Left lobe of liver (tissue), 2 donors: ENCODE measurements around the gene SPIB. TPM values are rescaled to one million over a fixed set of nuclear protein-coding genes. Genes with fewer than 3 reads are reported as not detected.

Experiments
- ATAC-seq: fragments of 200-7000 bp; cut with Tn5 transposase; one replicate; pipeline ENCODE4 v1.9.1; 2020; ENCODE audit warnings: mild to moderate bottlenecking, moderate library complexity
- DNase-seq: peaks from one replicate; pipeline ENCODE4 v3.0.0-alpha.2; 2020; ENCODE audit warnings: low spot score
- total RNA-seq: library from RNA; stranded (reverse); gene quantifications from one replicate; pipeline ENCODE4 v1.2.1, GENCODE V29; 2021
- donor health status: DM: no; HTN: no; CAD: no; lungs with moderate emphysema.
- donor health status: DM: no; HTN: yes; CAD: no.

SPIB gene
- total RNA-seq: not detected

DNA sequence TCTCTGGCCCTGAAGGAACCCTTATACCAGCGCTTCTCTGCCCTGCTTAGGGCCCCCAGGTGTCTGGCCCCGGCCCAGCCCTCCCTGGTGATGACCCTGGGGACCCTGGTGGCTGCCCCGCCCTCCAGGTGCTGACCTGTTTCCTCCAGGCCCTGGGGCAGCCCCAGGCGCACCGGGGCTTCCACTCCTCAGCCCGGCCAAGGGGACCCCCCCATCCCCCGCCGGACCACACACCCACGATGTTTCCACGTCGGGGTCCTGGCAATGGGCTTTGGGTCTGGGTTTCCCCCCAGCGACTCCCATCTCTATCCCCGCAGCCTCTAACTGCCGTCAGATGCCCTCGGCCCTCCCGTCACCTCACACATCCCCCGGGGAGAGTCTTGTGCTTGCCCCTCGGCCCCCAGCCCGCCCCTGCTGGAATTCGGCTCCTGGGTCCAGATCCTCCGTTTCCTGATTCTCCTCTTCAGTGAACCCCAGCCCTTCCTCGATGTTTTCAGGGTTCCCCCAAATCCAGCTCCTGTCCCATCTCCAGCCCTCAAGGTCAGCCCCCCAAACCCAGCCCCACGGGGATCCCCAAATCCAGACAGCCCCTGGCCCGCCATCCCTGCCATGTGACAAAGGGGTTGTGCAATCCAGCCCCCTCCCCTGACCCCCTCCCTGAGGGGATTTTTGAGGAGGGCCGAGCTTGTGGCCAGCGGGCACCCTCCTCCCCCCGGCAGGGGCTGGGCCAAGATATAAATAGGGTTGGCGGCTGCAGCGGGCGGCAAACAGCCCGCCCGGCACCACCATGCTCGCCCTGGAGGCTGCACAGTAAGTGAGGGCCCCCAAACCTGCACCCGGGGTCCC lies at the start of gene SPIB:
Gene SPIB (plus strand): TSS at position 763 of the 846 bp plus-strand sequence. CDS start 25 bp downstream, at position 788.
- DNase-seq: no peak

GRCh38 chr19:50371914-50372475 lies 46.7 kb upstream of the SPIB start:
- no peak for DNase-seq
- no peak for ATAC-seq

More for the DNA sequence above, at the start of gene SPIB:
- ATAC-seq: no peak

DNA sequence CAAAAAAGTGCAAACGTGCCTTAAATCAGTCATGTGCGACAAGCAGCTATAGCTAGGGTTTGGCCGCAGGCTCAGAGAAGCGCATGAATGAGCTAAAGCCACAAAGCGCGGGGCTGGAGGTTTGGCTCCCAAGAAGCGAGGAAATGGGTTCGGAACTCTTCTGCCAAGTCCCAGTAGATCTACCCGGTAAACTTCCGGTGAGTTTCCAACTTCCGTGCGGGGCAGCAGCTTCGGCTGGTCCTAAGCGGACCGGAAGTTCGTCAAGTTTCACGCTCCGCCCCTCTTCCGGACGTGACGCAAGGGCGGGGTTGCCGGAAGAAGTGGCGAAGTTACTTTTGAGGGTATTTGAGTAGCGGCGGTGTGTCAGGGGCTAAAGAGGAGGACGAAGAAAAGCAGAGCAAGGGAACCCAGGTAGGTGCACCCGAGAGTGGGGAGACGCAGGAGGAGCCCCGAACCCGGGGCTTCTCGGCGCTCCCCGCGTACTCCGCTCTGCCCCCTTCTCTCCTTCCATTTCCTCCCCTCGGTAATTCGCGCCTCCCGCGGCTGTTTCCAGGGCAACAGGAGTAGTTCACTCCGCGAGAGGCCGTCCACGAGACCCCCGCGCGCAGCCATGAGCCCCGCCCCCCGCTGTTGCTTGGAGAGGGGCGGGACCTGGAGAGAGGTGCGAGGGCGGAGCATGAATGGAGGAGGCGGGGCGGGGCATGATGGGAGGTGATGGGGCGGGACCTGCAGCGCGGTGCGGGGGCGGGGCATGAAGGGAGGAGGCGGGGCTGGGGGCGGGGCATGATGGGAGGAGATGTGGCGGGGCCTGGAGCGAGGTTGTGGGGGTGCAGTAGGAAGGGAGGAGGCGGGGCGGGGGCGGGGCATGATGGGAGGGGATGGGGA lies 42.3 kb upstream of the SPIB start, which contains the start of gene NR1H2:
Gene NR1H2 (plus strand): TSS at position 292 of the 885 bp plus-strand sequence. CDS start 1,149 bp downstream, outside the sequence.
- DNase-seq: peak; percentile 96
- ATAC-seq: peak; percentile 93

- peak; percentile 7 for ATAC-seq
- DNase-seq: no peak
Observed at GRCh38 chr19:50377051-50377461, 41.7 kb upstream of the SPIB start.

DNA sequence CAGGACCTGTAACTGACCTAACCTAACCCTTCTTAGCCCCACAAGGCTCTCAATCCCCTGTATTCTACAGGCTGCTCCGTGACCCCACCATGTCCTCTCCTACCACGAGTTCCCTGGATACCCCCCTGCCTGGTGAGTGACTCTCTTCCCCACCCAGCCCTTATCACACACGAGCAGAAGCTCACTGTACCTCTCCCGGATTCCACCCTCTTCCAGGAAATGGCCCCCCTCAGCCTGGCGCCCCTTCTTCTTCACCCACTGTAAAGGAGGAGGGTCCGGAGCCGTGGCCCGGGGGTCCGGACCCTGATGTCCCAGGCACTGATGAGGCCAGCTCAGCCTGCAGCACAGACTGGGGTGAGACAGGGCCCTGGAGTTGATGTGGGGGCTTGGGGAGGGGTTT lies 41.2 kb upstream of the SPIB start:
- ATAC-seq (no peak), DNase-seq (no peak)

- ATAC-seq (no peak), DNase-seq (no peak)
Observed at GRCh38 chr19:50378169-50378862, 40.4 kb upstream of the SPIB start.

DNA sequence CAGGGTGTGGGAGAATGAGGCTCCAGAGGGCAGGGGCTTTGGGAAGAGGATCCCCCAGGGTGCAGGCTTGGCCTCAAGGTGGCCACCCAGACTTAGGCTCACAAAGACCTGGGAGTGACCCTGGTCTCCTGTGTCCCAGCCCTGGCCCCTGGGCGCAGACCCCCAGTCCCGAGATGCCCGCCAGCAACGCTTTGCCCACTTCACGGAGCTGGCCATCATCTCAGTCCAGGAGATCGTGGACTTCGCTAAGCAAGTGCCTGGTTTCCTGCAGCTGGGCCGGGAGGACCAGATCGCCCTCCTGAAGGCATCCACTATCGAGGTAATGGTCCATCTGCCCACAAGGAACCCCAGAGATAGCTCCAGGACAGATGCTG lies 39.9 kb upstream of the SPIB start:
- DNase-seq (no peak), ATAC-seq (no peak)

DNA sequence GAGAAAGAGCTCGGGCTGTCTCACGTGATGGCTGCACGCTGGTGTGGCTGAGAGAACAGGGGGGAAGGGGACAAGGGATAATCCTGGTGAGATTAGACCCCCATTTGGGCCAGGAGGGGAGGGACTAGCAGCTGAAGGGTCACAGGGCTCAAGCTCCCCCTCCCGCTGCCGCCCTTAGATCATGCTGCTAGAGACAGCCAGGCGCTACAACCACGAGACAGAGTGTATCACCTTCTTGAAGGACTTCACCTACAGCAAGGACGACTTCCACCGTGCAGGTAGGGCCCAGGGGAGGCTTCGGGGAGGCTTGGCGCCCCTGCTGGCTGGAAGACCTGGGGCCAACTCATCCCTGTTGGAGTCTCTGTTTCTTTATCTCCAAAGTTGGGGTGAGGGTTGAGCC lies 39.1 kb upstream of the SPIB start:
- no peak for ATAC-seq

DNA sequence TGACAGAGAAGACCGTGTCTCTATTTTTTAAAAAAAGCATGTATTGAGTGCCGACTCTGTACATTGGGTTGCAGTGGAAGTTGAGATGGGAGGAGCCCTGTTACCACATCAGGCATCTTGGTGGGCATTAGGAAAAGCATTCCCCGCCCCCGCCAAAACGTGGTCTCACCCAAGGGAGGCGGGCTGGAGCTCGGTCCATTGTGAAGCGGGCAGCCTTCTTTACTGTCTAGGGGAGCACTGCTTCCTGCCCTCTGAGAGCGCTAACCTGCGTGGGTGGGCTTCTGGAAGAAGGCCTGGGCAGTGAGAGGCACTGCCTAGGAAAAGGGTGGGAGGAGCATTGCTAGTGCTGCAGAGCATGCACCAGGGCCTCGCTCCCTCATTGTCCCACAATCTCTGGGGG lies 38.6 kb upstream of the SPIB start:
- ATAC-seq (no peak), DNase-seq (no peak)

More for the DNA sequence above, 39.1 kb upstream of the SPIB start:
- DNase-seq: no peak

- DNase-seq: no peak
- no peak for ATAC-seq
Observed at GRCh38 chr19:50380751-50381151, 38.0 kb upstream of the SPIB start.

DNA sequence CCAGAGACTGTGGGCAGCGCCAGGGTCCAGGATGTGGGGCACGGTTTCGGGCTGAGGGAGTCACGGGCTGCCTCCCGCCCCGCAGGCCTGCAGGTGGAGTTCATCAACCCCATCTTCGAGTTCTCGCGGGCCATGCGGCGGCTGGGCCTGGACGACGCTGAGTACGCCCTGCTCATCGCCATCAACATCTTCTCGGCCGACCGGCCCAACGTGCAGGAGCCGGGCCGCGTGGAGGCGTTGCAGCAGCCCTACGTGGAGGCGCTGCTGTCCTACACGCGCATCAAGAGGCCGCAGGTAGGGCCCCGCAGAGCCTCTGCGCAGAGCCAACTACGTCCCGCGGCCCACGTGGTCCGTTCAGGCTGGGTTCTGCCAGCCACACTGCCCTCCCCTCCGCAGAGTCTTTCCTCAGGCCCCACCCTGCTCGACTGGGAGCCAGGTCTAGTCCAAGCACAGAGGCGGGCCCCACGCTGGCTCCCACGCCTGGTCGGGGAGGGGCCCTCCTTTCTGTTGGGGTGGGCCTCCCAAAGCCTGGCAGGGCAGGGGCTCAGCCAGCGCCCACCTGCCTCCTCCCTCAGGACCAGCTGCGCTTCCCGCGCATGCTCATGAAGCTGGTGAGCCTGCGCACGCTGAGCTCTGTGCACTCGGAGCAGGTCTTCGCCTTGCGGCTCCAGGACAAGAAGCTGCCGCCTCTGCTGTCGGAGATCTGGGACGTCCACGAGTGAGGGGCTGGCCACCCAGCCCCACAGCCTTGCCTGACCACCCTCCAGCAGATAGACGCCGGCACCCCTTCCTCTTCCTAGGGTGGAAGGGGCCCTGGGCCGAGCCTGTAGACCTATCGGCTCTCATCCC lies 36.6 kb upstream of the SPIB start:
- no peak for ATAC-seq
- no peak for DNase-seq

- DNase-seq: no peak
Observed at GRCh38 chr19:50383001-50383851, 35.5 kb upstream of the SPIB start.

DNA sequence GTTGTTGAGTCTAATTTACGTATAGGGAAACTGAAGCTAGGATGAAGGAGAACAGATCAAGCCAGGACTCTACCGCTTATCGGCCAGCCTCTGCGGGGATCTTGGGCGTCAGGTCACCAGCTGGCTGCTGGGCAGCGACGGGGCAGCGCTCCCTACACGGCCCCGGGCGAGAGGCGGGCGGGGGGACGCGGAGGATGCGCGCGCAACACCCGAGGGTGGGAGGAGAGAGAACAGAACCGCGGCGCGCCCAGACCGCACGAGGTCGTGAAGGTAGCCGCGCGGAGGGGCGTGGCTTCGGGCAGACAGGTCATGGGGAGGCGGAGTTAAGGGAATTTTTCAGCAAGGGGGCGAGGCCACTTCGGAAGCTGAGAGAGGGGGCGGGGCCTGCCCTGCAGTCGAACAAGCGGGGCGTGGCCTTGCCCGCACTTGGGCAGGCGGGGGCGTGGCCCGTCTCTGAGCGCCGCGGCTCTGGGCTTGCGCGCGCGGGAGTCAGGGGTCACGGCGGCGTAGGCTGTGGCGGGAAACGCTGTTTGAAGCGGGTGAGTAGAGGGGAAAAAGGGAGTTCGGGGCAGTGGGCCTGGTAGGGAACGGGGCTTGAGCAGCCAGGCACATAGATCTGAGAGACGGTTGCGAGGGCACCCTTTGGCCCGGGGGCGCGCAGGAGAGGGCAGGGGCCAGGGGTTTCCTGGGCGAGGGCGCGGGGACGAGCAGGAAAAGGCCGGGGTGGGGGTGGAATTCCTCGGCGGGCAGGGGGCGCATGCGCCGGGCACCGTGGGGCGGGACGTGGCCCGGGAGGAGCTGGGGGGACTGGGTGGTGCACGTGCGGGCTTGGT lies 34.7 kb upstream of the SPIB start, which contains the start of gene POLD1:
Gene POLD1 (plus strand): TSS at position 496 of the 833 bp plus-strand sequence. CDS start 14,505 bp downstream, outside the sequence.
- DNase-seq (peak; percentile 99), ATAC-seq (peak; percentile 96)

More at GRCh38 chr19:50383001-50383851, 35.5 kb upstream of the SPIB start:
- no peak for ATAC-seq

DNA sequence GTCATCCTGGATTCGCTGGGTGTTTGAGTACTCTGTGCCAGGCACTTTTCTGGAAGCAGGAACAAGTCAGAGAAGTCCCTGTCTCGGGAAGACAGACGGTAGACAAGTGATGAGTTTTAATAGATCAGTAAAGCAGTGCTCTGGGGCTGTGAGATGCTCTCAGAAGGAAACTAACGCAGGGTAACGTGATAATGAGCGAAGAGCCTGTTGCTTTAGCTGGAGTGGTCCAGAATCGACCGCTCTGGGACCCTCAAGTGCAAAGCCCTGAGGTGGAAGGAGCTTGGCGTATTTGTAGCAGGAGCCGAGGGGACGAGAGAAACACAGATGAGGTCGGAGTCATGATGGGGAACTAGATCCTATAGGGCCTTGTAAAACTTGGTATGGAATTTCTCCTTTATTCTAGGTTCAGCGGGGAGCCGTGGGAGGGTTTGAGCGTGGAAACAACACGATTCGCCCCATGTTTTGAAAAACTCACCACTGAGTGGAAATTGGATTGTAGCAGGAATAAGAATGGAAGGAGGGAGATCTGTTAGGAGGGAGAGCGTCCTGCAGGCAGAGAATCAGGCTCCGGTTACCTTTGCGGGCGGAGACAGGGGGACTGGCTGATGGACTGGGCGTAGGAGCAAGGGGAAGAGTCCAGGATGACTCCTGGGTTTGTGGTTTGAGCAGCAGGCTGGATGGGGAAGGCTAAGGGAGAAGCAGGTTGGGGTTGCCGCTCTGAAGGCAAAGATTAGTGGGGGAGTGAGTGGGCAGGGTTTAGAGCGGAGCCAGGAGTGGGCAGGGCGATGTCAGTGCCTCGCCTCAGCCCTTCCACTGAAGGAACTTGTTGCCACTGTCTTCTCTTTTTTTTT lies 33.8 kb upstream of the SPIB start:
- ATAC-seq (no peak), DNase-seq (no peak)

DNA sequence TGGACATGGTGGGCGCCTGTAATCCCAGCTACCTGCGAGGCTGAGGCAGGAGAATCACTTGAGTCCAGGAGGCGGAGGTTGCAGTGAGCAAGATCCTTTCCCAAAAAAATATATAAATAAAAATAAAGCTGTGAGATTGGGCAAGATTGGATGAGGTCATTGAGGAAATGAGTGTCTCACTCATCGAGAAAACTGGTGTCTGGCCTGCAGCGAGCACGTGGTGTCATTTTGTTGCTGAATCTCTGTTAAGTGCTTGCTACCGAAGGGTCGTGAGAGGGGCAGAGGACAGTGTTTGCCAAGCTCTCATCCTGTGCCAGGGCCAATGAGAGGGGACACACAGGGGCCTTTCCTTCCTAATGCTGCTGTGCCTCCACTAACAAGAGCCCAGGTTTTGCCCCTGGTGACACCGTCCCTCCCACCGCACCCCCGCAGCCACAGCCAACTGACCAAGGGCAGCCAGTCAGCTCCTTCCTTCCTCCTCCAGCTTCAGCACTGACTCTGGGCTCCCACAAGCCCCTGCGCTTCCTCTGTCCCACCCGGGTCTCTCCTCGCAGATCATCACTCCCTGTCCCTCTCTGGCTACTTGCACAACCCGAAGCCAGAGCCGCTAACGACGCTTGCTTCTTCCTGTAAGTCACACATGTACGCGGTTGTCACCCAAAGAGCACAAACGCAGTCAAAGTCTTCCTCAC lies 31.4 kb upstream of the SPIB start:
- DNase-seq: no peak
- ATAC-seq: no peak

- ATAC-seq: no peak
- DNase-seq: no peak
Observed at GRCh38 chr19:50387868-50388245, 30.9 kb upstream of the SPIB start.
